K562 (cell line): ENCODE results near the gene BHMT2. TPM values are rescaled to one million over a fixed set of nuclear protein-coding genes. Genes with fewer than 3 reads are reported as not detected.

Experiments
- ATAC-seq: fragments of 200-7000 bp; cut with Tn5 transposase; 3 replicates; pipeline ENCODE4 v1.9.1; 2020; ENCODE audit warnings: moderate library complexity
- BruUV-seq: library from RNA; stranded (reverse); fragments of 400-500 nt; replicated peaks from 2 replicates; lab custom pipeline; 2021; lab: Mats Ljungman, UMichigan
- CTCF ChIA-PET: fragments of 300-600 bp; formaldehyde crosslinking; extraction: SDS; loops from one replicate; lab custom pipeline; 2021; ENCODE audit warnings: low intra/inter-chr PET ratio; lab: Yijun Ruan, JAX
- POLR2A ChIA-PET: fragments of 300-600, 350-650 bp; sonication (Branson Sonifier 250); formaldehyde crosslinking; extraction: SDS; loops from one replicate; lab custom pipeline; 2021; ENCODE audit warnings: antibody characterized with exemption, inconsistent platforms; lab: Yijun Ruan, JAX
- DNase-seq, 4 experiments: peaks; one replicate each; pipeline versions ENCODE4 v3.0.0 to v3.0.0-alpha.2; 2011 to 2018; ENCODE audit warnings: low spot score in 3 of 4, mixed read lengths in 3 of 4; ENCODE audit errors: extremely low read depth in 1 of 4
- FAIRE-seq: peaks from 2 replicates; lab custom pipeline; 2011; peaks lifted over from hg19 to GRCh38; lab: Jason Lieb, UNC
- H2AFZ ChIP-seq: 2 replicates; pipeline ENCODE4 v1.6.0; 2011; ENCODE audit warnings: low read depth, low read length, control low read depth, inconsistent platforms
- H3K27ac ChIP-seq: fragments of 200-600 bp; 3 replicates; pipeline ENCODE4 v1.8.0; 2011; ENCODE audit warnings: low read depth, mild to moderate bottlenecking, control low read depth, inconsistent platforms, low read length, moderate library complexity, mixed read lengths; ENCODE audit errors: extremely low read depth
- H3K27me3 ChIP-seq, 2 experiments: fragments of 300-600 bp in 1 of 2; 2 replicates in 1 of 2; 3 replicates in 1 of 2; pipeline versions ENCODE4 v1.6.0 to v1.8.0; 2011; ENCODE audit warnings: inconsistent platforms in 2 of 2, low read length in 2 of 2, mild to moderate bottlenecking in 1 of 2, mixed read lengths in 1 of 2, moderate library complexity in 1 of 2; ENCODE audit not compliant: control insufficient read depth in 2 of 2, insufficient read depth in 2 of 2
- H3K36me3 ChIP-seq: fragments of 300-600 bp; 3 replicates; pipeline ENCODE4 v1.8.0; 2011; ENCODE audit warnings: mild to moderate bottlenecking, low read length, inconsistent platforms; ENCODE audit not compliant: control insufficient read depth, insufficient read depth
- H3K4me1 ChIP-seq, 2 experiments: fragments of 200-600 bp in 1 of 2; replicated peaks in 1 of 2; 2 replicates in 1 of 2; 3 replicates in 1 of 2; pipeline versions ENCODE4 v1.5.1 to v1.8.0; 2011; ENCODE audit warnings: inconsistent platforms in 2 of 2, low read length in 2 of 2, mild to moderate bottlenecking in 1 of 2, mixed read lengths in 1 of 2, moderate library complexity in 1 of 2; ENCODE audit not compliant: control insufficient read depth in 2 of 2, insufficient read depth in 2 of 2
- H3K4me2 ChIP-seq: 2 replicates; pipeline ENCODE4 v1.6.1; 2011; ENCODE audit warnings: low read length, control low read depth, inconsistent platforms, mixed read lengths; ENCODE audit not compliant: insufficient read depth
- H3K4me3 ChIP-seq: fragments of 200-600 bp; sonication (generic), shearing (Covaris generic); 2 replicates; pipeline ENCODE4 v1.5.1; 2016; ENCODE audit warnings: control low read depth, inconsistent platforms
- H3K79me2 ChIP-seq: fragments of 200-600 bp; 3 replicates; pipeline ENCODE4 v1.8.0; 2011; ENCODE audit warnings: low read length, inconsistent platforms; ENCODE audit not compliant: control insufficient read depth, insufficient read depth
- H3K9ac ChIP-seq, 2 experiments: 2 replicates each; pipeline versions ENCODE4 v1.6.0 to v1.6.1; 2011; ENCODE audit warnings: low read depth in 2 of 2, low read length in 2 of 2, control low read depth in 1 of 2, inconsistent platforms in 1 of 2, mild to moderate bottlenecking in 1 of 2, mixed read lengths in 1 of 2; ENCODE audit not compliant: insufficient read depth in 1 of 2
- H3K9me1 ChIP-seq: one replicate; pipeline ENCODE4 v1.6.0; 2011; ENCODE audit warnings: inconsistent platforms, mild to moderate bottlenecking, low read length, moderate library complexity; ENCODE audit not compliant: control insufficient read depth, insufficient read depth
- H3K9me3 ChIP-seq: replicated peaks from 2 replicates; pipeline ENCODE4 v1.5.1; 2011; ENCODE audit warnings: low read depth, low read length, inconsistent platforms; ENCODE audit not compliant: control insufficient read depth, insufficient read depth
- H4K20me1 ChIP-seq: replicated peaks from 2 replicates; pipeline ENCODE4 v1.6.1; 2011; ENCODE audit warnings: low read length, inconsistent platforms, mixed read lengths; ENCODE audit not compliant: control insufficient read depth, insufficient read depth
- ARID2 ChIP-seq: fragments of 450-650 bp; IDR thresholded peaks from 2 replicates; pipeline ENCODE4 v1.6.1; 2017; ENCODE audit warnings: antibody characterized with exemption, mild to moderate bottlenecking
- CBX3 ChIP-seq, 2 experiments: IDR thresholded peaks; 1 replicate in 1 of 2; 2 replicates in 1 of 2; pipeline ENCODE4 v1.6.1; 2012; ENCODE audit warnings: inconsistent platforms in 2 of 2, low read length in 2 of 2, borderline replicate concordance in 1 of 2, control low read depth in 1 of 2
- CHD1 ChIP-seq: fragments of 200-600 bp; sonication (generic); IDR thresholded peaks from one replicate; pipeline ENCODE4 v1.6.1; 2012; ENCODE audit warnings: mild to moderate bottlenecking, moderate library complexity, low read length, inconsistent platforms
- CSDE1 ChIP-seq, 2 experiments: fragments of 450-650 bp; IDR thresholded peaks; 2 replicates each; pipeline ENCODE4 v1.6.1; 2016; ENCODE audit warnings: mild to moderate bottlenecking in 1 of 2
- CTCFL ChIP-seq: IDR thresholded peaks from 2 replicates; pipeline ENCODE4 v1.6.1; 2011; ENCODE audit warnings: borderline replicate concordance, low read depth, mild to moderate bottlenecking, moderate library complexity, low read length; ENCODE audit not compliant: insufficient read depth, poor library complexity, severe bottlenecking
- GABPB1 ChIP-seq: sonication (generic); formaldehyde crosslinking; IDR thresholded peaks from 2 replicates; pipeline ENCODE4 v1.8.0; 2022; ENCODE audit warnings: mild to moderate bottlenecking, missing genetic modification reagents
- KDM1A ChIP-seq, 2 experiments: fragments of 450-650 bp; IDR thresholded peaks; 2 replicates each; pipeline ENCODE4 v1.6.1; 2016; ENCODE audit warnings: mild to moderate bottlenecking in 2 of 2
- KDM5B ChIP-seq: fragments of 200-600 bp; sonication (generic); IDR thresholded peaks from 2 replicates; pipeline ENCODE4 v1.6.1; 2012; ENCODE audit warnings: low read depth, mild to moderate bottlenecking, moderate library complexity, low read length, control low read depth, inconsistent platforms; ENCODE audit not compliant: insufficient replicate concordance
- MAFK ChIP-seq: IDR thresholded peaks from 2 replicates; pipeline ENCODE4 v1.6.1; 2011; ENCODE audit warnings: low read length, improper control_type of control experiment
- NFRKB ChIP-seq: fragments of 450-650 bp; IDR thresholded peaks from 2 replicates; pipeline ENCODE4 v1.6.1; 2016; ENCODE audit warnings: low read depth
- PHF8 ChIP-seq: fragments of 200-600 bp; sonication (generic); IDR thresholded peaks from 2 replicates; pipeline ENCODE4 v1.6.1; 2012; ENCODE audit warnings: mixed run types, mild to moderate bottlenecking, inconsistent platforms, low read length, moderate library complexity, borderline replicate concordance
- PTRF ChIP-seq: fragments of 450-650 bp; IDR thresholded peaks from 2 replicates; pipeline ENCODE4 v1.6.1; 2016; ENCODE audit warnings: mild to moderate bottlenecking, missing genetic modification characterization, missing compliant biosample characterization
- TEAD2 ChIP-seq: fragments of 450-650 bp; IDR thresholded peaks from 2 replicates; pipeline ENCODE4 v1.6.1; 2016; ENCODE audit warnings: missing genetic modification characterization, control low read depth, missing compliant biosample characterization
- UBTF ChIP-seq, 2 experiments: IDR thresholded peaks; 2 replicates each; pipeline ENCODE4 v1.6.1; 2012; ENCODE audit warnings: improper control_type of control experiment in 2 of 2, low read depth in 2 of 2, low read length in 2 of 2, borderline replicate concordance in 1 of 2
- ZNF699 ChIP-seq: fragments of 250-450 bp; sonication (Bioruptor Pico); IDR thresholded peaks from 2 replicates; pipeline ENCODE4 v1.8.0; 2021; ENCODE audit warnings: mild to moderate bottlenecking, moderate library complexity; ENCODE audit not compliant: insufficient replicate concordance
- WGBS: fragments of 100-300 bp; shearing (Covaris generic); methylation state at CpG from one replicate; pipeline ENCODE4 v1.1.6; 2016; ENCODE audit warnings: low coverage, mixed read lengths; ENCODE audit not compliant: insufficient coverage; ENCODE audit errors: missing lambda C conversion rate; 5-methylcytosine and 5-hydroxymethylcytosine counted together
- in situ Hi-C: fragments of 300-500 bp; cut with MboI; formaldehyde crosslinking; loops from 4 replicates; pipeline ENCODE4 v1.15.0; 2018; ENCODE audit warnings: inconsistent platforms, mixed read lengths
- intact Hi-C: fragments of 100-400 bp; cut with micrococcal nuclease; formaldehyde crosslinking; loops from 2 replicates; pipeline ENCODE4 v1.14.2; 2022
- polyA plus RNA-seq, 8 experiments: library from polyadenylated mRNA; depleted of rRNA in 4 of 8; stranded (reverse) in 5 of 8; unstranded in 3 of 8; fragments of >200 nt; fragmentation: Nextera tagmentation in 2 of 8; fragmentation: Illumina TruSeq in 1 of 8; extraction: Ambion mirVana in 2 of 8; extraction: Trizol in 1 of 8; gene quantifications; 2 replicates each; pipeline versions ENCODE4 v1.2.1 to v1.2.3, GENCODE V29; 2011 to 2014; ENCODE audit warnings: inconsistent platforms in 1 of 8, missing spikeins in 1 of 8
- total RNA-seq, 7 experiments: library from RNA; depleted of rRNA in 6 of 7; stranded (reverse); fragments of >200 nt in 6 of 7; fragmentation: Illumina TruSeq in 2 of 7; extraction: Trizol in 2 of 7; gene quantifications; 2 replicates each; pipeline versions ENCODE4 v1.2.1 to v1.2.3, GENCODE V29; 2011 to 2021; ENCODE audit warnings: low replicate concordance in 1 of 7

Gene BHMT2
- total and polyA plus RNA-seq, 9 of the 15 experiments (the other 6 are each of a cell fraction or from before 2014, with no cell fraction given) = not detected

- no peak overlapping the region for H3K4me3 ChIP-seq
- intact Hi-C loops (no loop called here), in situ Hi-C loops (no loop called here)
- no TSS peak for BruUV-seq
- no peaks in the 10 kb centered on the region for H3K9me3 ChIP-seq
- H3K4me1 ChIP-seq = no peaks in the 10 kb centered on the region
- TF ChIP-seq CSDE1 (IDR thresholded peaks at IDR 0.05) (no peak), NFRKB (no peak), PHF8 (no peak), MAFK (no peak), KDM1A (IDR thresholded peaks at IDR 0.05) (no peak), PTRF (tag) (no peak), GABPB1 (CRISPR knock-in tag) (no peak), CBX3 (IDR thresholded peaks at IDR 0.05; ENCODE audit: borderline replicate concordance in 1 of 2, low read length in 2 of 2) (no peak), ZNF699 (CRISPR knock-in tag) (no peak), CTCFL (no peak), KDM5B (no peak), UBTF (IDR thresholded peaks at IDR 0.05; ENCODE audit: borderline replicate concordance in 1 of 2, low read depth in 2 of 2, low read length in 2 of 2) (no peak), ARID2 (no peak), CHD1 (no peak), TEAD2 (tag) (no peak)
- no peak overlapping the region for H3K4me2 ChIP-seq
- H3K9ac ChIP-seq = no peak overlapping the region
- FAIRE-seq = no peak
- ChIA-PET CTCF (no interaction called here), POLR2A (no interaction called here)
- H2AFZ ChIP-seq = no peak overlapping the region
- H3K27me3 ChIP-seq = peaks cover 1 to 14% of the 10 kb centered on the region in 2 experiments; a peak in 4 of 5 replicates
- DNase-seq = no peak
- H3K9me1 ChIP-seq = no peaks in the 10 kb centered on the region
- ATAC-seq = no peak
- H4K20me1 ChIP-seq = no peaks in the 10 kb centered on the region
- H3K27ac ChIP-seq = no peak overlapping the region
- H3K36me3 ChIP-seq = no peaks in the 10 kb centered on the region
- H3K79me2 ChIP-seq = no peaks in the 10 kb centered on the region
- WGBS = 0% methylated on average over 4 of the region's 4 CpGs
Observed at GRCh38 chr5:79076819-79077218, 7.3 kb downstream of the BHMT2 start.
